ENCODE measurements around the gene CHKA.

GRCh38 chr11:68164437-68164836 lies 43.2 kb upstream of the CHKA start:
- no peak for TF ChIP-seq CTCF (IDR thresholded peaks at IDR 0.05; ENCODE audit: borderline replicate concordance, extremely low read depth, low read length, poor library complexity, severe bottlenecking)
- no peak for TF ChIP-seq EZH2 (IDR thresholded peaks at IDR 0.05; ENCODE audit: borderline replicate concordance, low read depth, low read length, severe bottlenecking)

Measured in DND-41 (cell line).